BJ (cell line): Measurements from ENCODE around the gene SPCS1. TPM values are rescaled to one million over a fixed set of nuclear protein-coding genes. Genes with fewer than 3 reads are reported as not detected.

Source experiments
- CTCF ChIA-PET: fragments of 350-600 bp; formaldehyde crosslinking; extraction: SDS; loops from one replicate; lab custom pipeline; 2021; ENCODE audit warnings: antibody characterized with exemption, inconsistent platforms; lab: Yijun Ruan, JAX
- POLR2A ChIA-PET: fragments of 300-600 bp; sonication (Branson Sonifier 250); formaldehyde crosslinking; extraction: SDS; loops from one replicate; lab custom pipeline; 2021; ENCODE audit warnings: antibody characterized with exemption; lab: Charles Lee
- DNase-seq: peaks from one replicate; pipeline ENCODE4 v3.0.0-alpha.2; 2011; ENCODE audit warnings: low read depth
- H3K27me3 ChIP-seq: 2 replicates; pipeline ENCODE4 v1.6.0; 2011; ENCODE audit warnings: low read length; ENCODE audit not compliant: control insufficient read depth, insufficient read depth
- H3K36me3 ChIP-seq: 2 replicates; pipeline ENCODE4 v1.5.1; 2011; ENCODE audit warnings: low read length; ENCODE audit not compliant: control insufficient read depth, insufficient read depth
- H3K4me3 ChIP-seq: 2 replicates; pipeline ENCODE4 v1.5.1; 2011; ENCODE audit warnings: low read depth, mild to moderate bottlenecking, control low read depth, low read length
- polyA plus RNA-seq: library from polyadenylated mRNA; depleted of rRNA; stranded (reverse); fragments of >200 nt; gene quantifications from 2 replicates; pipeline ENCODE4 v1.2.3, GENCODE V29; 2011
- TF ChIP-seq, protein P1 (sequence below): IDR thresholded peaks from 2 replicates; pipeline ENCODE4 v1.5.1; 2011; ENCODE audit warnings: low read depth, mild to moderate bottlenecking, control low read depth, inconsistent platforms, low read length, moderate library complexity; ENCODE audit not compliant: insufficient read depth

The SPCS1 gene
- polyA plus RNA-seq, 1 experiment: 79.6 TPM

DNA sequence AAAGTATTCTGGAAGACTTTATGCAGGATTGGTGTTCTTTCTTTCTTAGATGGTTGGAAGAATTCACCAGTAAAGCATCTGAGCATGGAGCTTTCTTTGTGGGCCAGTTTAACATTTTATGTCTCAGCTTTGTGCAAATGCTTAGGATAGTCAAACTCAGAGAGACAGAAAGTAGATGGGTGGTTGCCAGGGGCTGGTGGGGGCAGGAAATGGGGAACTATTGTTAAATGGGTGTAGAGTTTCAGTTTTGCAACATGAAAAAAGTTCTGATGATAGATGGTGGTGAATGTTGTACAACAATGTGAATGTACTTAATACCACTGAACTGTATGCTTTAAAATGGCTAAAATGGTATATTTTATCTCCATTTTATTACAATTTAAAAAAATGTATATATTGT is 24.8 kb downstream of the SPCS1 start:
- ChIA-PET POLR2A (no interaction called here), CTCF (no interaction called here)
- Histone ChIP-seq H3K27me3 (no peaks in the 10 kb centered on the region), H3K36me3 (peaks cover 6% of the 10 kb centered on the region), H3K4me3 (no peak overlapping the region)
- TF ChIP-seq, protein P1, sequence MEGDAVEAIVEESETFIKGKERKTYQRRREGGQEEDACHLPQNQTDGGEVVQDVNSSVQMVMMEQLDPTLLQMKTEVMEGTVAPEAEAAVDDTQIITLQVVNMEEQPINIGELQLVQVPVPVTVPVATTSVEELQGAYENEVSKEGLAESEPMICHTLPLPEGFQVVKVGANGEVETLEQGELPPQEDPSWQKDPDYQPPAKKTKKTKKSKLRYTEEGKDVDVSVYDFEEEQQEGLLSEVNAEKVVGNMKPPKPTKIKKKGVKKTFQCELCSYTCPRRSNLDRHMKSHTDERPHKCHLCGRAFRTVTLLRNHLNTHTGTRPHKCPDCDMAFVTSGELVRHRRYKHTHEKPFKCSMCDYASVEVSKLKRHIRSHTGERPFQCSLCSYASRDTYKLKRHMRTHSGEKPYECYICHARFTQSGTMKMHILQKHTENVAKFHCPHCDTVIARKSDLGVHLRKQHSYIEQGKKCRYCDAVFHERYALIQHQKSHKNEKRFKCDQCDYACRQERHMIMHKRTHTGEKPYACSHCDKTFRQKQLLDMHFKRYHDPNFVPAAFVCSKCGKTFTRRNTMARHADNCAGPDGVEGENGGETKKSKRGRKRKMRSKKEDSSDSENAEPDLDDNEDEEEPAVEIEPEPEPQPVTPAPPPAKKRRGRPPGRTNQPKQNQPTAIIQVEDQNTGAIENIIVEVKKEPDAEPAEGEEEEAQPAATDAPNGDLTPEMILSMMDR: no peak
- DNase-seq: no peak

GRCh38 chr3:52731590-52731989 is 25.7 kb downstream of the SPCS1 start:
- peaks cover 6% of the 10 kb centered on the region for H3K36me3 ChIP-seq
- no peaks in the 10 kb centered on the region for H3K27me3 ChIP-seq
- TF ChIP-seq, protein P1: no peak

DNA sequence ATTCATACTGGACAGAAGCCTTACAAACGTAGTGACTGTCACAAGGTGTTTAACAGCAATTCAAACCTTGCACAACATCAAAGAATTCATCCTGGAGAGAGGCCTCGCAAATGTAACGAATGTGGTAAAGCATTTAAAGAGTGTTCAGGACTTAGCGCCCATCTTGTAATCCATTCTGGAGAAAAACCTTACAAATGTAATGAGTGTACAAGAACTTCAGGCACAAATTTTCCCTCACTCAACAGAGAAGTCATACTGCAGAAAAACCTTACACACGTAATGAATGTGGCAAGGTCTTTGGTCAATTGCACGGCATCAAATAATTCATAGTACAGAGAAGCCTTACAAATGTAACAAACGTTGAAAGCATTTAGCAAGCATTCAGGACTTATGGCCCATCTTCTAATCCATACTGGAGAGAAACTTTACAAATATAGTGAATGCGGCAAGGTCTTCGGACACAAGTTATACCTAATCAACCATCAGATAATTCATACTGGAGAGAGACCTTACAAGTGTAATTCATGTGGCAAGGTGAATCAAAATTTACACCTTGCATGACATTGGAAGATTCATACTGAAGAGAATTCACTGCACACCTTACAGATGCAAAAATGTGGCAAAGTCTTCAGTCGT is 27.5 kb downstream of the SPCS1 start:
- ChIA-PET CTCF (no interaction called here), POLR2A (no interaction called here)
- DNase-seq: no peak
- Histone ChIP-seq H3K36me3 (peaks cover 9% of the 10 kb centered on the region), H3K4me3 (no peak overlapping the region), H3K27me3 (no peaks in the 10 kb centered on the region)
- TF ChIP-seq, protein P1: no peak

More at GRCh38 chr3:52731590-52731989, 25.7 kb downstream of the SPCS1 start:
- no peak for DNase-seq
- no peak overlapping the region for H3K4me3 ChIP-seq
- POLR2A ChIA-PET: no interaction called here
- CTCF ChIA-PET: no interaction called here

DNA sequence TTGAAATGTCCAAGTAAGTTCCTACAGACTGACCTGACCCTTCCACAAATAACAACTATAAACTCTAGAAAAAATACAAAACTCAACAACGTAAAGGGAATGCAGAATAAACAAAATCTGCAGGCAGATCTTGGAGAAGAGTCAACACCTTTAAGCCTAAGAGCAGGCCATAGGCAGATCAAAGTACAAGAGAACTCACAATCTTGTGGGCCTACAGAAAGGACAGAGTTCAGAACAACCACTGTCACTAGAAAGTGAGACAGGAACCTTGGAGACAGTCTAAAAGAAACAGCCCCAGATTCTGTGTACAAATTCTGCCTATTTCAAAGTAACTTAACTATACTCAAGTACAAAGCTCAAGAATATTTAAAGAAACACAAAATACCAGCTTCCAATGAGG is 33.8 kb downstream of the SPCS1 start:
- H3K36me3 ChIP-seq: peaks cover 9% of the 10 kb centered on the region
- TF ChIP-seq, protein P1: no peak
- H3K4me3 ChIP-seq: no peak overlapping the region
- no peak for DNase-seq
- no peaks in the 10 kb centered on the region for H3K27me3 ChIP-seq
- POLR2A ChIA-PET: no interaction called here
- CTCF ChIA-PET: no interaction called here

DNA sequence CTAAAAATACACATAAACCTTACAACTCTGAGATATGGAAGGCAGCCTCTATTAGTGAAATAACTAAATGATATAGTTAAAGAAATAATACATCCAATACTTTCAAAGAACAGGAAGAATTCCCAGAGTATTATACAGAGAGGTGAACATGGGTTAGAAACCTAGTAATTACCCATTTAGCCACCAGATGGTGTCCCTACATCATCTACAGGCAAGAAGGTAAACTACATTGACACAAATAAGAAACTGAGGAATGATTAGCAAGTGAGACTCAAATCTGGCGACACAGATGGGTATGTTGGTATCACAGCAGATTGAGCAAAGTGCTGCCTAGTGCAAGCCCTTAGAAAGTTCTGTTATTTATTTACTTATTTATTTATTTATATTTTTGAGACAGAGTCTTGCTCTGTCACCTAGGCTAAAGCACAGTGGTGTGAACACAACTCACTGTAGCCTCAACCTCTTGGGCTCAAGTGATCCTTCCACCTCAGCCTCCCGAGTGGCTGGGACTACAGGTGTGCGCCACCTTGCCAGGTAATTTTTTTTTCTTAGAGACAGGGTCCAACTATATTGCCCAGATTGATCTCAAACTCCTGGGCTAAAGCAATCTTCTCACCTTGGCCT is 36.6 kb downstream of the SPCS1 start:
- Histone ChIP-seq H3K27me3 (no peaks in the 10 kb centered on the region), H3K36me3 (peaks cover 8% of the 10 kb centered on the region), H3K4me3 (no peak overlapping the region)
- ChIA-PET POLR2A (no interaction called here), CTCF (interaction anchor here (0.7 to 2.3 kb wide), 11 partner anchors 10 to 329 kb away, joined by 3 to 7 read pairs (median 4); partner anchors contain the start of gene NEK4)
- no peak for DNase-seq
- TF ChIP-seq, protein P1: peak; percentile 65
